Activated T-cell treated with anti-CD3 and anti-CD28 coated beads for 1 hour (primary cell): ENCODE measurements around the gene ATOH8.

Source experiments
- DNase-seq: peaks from one replicate; pipeline ENCODE4 v3.0.0-alpha.2; 2020; ENCODE audit warnings: low read depth

ATOH8 gene

DNA sequence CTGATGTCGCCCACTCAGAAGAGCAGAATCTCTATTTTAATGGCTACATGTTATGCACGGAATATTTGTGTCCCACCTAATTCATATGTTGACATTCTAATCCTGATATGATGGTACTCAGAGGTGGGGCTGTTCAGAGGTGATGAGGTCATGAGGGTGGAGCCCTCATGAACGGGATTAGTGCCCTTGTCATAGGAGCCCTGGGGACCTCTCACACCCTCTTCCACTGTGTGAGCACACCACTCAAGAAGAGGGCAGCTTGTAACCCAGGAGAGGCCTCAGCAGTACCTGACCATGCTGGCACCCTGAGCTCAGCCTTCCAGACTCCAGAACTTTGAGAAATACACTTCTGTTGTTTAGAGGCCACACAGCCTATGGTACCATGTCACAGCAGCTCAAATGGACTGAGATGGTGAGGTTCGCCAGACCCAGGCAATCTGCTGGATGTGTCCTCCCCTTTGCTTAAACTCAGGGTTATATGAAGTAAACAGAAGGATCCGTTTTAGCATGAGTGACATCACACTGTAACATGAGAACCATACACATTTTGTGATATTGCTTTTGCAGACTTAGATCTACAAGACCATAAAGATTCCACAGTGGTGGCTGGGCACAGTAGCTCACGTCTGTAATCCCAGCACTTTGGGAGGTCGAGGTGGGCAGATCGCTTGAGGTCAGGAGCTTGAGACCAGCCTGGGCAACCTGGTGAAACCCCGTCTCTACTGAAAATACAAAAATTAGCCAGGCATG lies 48.7 kb downstream of the ATOH8 start:
- DNase-seq = no peak

DNA sequence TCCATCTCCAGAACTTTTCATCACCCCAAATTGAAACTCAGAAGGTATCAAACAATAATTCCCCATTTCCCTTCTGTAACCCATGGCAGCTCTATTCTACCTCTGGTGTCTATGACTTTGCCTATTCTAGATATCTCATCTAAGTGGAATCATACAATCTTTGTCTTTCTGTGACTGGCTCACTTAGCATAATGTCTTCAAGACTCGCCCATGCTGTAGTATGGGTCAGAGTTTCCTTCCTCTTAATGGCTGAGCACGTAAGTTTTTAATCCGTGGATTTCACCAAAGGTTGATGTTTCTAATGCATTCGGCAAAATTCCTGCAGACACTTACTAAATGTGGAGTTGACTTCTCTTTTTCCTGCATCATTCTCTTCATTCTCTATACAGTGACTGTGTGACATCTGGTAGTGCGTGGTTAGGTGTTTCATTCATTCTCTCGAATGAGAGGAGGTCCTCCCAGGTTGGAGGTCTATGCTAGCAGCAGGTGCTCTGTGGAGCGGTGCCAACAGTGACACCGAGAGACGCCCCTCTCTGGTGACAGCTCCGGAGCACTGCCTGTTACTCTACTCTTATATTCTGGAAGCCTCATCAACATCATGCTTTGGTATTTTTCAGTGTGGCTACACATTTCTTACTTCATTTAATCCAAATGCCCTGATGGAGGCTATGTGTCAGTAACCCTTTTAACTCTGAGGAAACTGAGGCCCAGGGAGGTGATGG lies 50.1 kb downstream of the ATOH8 start:
- no peak for DNase-seq

DNA sequence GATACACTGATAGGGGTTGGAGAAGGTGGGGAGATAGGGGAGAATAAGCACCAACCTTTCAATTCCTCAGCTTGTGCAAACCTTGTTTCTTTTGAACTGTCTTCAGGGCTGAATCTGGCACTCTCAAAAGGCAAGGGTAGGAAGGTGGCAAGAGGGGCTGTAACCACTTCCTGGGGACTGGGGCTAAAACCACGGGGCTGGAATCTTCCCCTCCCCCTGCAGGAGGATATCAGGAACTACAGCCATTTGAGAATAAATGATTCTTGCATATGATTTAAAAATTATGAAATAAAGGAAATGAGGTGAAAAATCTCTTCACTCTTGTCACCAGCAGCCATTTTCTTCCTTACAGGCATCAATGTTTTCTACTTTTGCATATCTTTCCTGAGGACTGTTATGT lies 50.8 kb downstream of the ATOH8 start:
- DNase-seq = no peak

- no peak for DNase-seq
These were observed 52.7 kb downstream of the ATOH8 start for GRCh38 chr2:85806358-85807118.

DNA sequence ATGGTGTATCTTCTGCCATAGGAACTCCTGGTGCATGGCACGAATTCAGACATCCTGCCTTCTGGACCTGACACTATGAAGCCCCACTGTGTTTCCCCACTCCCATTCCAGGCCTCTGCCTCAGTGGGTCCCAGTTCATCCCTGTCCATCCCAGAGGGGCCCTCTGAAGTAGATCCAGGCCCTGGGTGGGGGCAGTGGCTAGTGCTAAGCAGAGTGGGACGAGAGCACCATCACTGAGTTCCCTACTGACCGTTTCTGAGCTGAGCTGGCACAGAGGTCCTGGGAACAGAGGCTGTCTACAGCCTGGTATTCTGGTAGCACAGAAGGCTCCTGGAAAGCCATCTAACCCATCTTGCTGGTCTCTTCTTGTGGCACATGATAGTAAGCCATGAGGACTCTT lies 54.0 kb downstream of the ATOH8 start:
- no peak for DNase-seq

GRCh38 chr2:85810371-85811179 lies 56.8 kb downstream of the ATOH8 start:
- DNase-seq = no peak

DNA sequence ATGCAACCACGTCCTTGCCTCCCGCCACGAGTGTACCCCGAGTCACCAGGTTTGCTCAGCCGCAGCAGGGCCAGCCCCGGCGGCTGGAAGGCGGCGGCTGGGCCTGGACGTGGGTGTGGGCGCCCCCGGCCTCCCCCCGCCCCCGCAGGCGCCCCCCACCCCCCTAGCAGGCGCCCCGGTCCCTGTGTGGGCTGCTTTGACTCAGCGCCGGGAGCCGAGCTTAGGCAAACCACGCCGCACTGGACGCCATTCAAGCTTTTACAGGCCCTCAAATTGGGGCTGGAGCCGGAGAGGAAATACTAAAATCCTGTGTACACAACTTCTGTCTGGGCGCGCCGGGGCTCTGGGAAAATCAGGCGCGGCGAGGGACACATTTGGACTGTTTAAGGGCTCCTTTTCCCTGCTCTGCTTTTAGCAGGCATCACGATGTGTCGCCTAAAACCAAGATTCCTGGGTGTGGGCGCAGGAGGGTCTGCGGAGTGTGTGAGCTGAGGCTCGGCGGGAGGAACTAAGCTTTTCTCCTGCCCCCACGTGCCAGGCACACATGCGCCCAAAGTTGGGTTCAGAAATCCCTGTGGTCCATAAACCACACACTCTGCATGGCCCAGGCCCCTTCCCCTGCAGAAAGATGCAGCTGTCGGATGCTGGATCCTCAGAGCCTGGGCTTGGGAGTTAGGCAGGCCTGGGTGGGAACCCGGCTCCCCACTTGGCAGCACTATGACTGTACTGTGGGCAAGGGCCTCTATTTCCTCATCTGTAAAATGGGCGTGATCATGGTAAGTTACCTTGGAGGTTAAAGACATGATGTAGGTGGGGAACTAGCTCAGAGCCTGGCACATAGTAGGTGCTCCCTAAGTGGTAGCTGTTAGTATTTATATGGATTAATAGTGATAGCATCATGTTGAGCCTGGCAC lies 57.6 kb downstream of the ATOH8 start:
- no peak for DNase-seq

DNA sequence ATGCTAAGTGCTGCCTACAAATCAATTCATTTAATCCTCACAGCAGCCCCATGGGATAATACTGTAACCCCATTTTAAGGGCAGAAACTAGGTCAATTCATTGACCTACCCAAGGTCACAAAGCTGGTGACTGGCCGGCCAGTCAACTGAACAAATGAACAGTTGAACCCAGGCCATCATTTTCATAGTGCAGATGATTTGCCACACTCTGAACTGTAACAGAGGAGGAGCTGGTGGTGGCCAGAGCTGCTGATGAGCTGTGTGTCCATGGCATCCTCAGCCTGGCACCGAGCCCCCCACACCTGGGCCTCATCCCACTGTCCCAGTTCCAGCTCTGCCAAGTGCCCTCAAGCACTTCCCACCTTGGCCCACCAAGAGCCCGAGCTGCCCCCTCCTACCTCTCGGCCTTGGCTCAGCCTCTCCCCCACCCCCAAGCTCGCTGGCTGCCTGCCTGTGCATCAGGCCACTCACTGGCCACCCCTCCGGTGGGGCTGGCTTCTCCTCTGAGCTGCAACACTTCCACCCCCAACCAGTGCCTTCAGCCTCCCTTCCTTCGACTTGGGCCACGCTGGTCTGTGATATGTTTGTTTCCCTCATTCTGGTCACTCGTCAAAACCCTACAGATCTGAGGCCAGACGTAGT lies 58.4 kb downstream of the ATOH8 start:
- DNase-seq = no peak

DNA sequence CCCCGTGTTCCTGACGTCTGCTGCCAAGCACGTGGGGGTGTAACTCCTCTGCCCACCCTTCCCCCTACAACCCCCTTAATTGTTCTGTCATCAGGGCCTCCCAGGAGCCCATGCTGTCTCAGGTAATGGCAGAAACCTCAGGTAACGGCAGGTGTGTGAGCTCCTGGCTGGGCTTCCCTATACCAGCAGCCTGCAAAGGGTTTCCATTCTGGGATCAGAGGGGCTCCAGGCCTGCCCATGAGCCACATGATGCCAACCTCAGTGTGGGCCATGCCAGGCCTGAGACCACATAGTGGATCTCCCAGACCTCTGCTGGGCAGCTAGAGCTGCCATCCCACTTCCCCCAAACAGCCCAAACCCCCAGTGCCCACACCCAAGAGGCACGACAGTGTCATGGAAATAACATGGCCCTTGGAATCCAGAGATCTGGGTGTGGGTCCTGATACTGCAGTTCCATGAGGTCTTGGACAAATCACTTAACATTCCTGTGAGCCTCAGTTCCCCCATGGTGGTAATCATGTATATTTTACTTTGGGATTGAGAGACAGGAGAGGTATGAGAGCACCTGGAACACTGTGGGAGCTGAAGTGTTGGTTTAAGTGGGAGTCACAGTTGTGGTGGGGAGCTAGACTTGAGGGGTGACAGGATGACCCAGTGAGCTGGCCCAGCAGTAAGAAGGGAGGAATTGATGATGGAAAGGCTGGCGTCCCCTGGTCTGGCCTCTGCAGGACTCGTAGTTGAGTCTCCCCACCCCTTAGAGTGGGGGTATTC lies 59.6 kb downstream of the ATOH8 start:
- DNase-seq = no peak

- DNase-seq = peak; percentile 73
These were observed 60.4 kb downstream of the ATOH8 start for GRCh38 chr2:85813982-85814801.

- no peak for DNase-seq
These were observed 61.2 kb downstream of the ATOH8 start for GRCh38 chr2:85814802-85815550.

GRCh38 chr2:85819811-85820510 lies 66.2 kb downstream of the ATOH8 start:
- no peak for DNase-seq

DNA sequence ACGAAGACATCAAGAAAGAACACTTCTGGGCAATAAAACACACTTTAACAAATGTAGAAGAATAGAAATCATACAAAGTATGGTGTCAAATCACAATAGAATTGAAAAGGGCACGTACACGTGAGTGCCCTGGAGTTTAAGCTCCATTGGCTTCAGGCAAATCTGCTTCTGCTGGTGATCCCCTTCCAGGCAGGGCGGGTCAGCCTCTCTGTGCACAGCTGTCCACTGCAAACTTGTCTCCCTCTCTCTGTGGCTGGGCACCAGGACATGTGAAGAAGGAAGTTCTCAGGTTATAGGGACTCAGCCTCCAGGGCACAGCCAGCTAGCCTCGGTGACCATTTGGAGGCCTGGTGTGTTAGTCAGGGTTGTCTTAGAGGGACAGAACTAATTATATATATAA lies 69.0 kb downstream of the ATOH8 start:
- DNase-seq = no peak

GRCh38 chr2:85823951-85824350 lies 70.2 kb downstream of the ATOH8 start:
- DNase-seq = no peak

DNA sequence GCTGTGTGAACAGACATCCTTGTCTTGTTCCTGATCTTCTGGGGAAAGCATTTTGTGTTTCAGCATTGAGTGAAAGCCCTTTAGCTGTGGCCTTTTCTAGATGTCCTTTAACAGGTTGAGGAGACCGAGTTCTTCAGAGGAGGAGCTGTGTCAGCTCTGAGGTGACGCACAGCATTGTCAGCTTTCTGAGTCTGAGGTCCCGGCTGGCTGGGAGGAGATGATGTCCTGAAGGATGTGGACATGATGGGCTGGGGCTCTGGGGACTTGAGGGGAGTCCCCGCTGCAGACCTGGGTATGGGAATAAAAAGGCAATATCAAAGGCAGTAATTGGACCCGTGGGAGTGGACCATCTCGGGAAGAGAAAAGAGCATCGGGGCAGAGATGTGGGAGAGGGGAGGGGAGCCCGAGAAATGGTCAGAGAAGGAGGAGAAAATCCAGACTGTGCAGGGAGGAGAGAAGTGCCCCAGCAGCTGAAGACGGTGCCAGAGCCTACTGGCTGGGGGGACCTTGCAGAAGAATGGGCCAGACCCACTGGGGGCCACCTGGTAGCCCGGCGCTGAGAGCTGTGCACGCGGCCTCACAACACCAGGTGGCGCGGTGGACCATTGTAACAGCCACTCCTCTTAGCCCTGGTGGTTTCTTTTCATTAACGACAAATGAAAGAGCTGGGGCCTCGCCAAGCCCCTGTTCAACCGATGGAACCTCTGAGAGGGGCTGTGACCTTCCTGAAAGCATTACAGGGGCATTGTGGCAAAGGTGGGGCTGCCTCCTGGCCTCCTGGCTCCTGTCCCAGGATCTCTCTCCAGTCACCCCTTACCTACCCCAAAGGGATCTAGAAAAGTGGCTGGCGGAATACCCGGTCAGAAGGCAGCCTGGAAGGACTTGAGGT lies 73.4 kb downstream of the ATOH8 start:
- peak; percentile 80 for DNase-seq

- no peak for DNase-seq
These were observed 74.2 kb downstream of the ATOH8 start for GRCh38 chr2:85827879-85828569.
